ENCODE results near the gene RAD51B.

DNA sequence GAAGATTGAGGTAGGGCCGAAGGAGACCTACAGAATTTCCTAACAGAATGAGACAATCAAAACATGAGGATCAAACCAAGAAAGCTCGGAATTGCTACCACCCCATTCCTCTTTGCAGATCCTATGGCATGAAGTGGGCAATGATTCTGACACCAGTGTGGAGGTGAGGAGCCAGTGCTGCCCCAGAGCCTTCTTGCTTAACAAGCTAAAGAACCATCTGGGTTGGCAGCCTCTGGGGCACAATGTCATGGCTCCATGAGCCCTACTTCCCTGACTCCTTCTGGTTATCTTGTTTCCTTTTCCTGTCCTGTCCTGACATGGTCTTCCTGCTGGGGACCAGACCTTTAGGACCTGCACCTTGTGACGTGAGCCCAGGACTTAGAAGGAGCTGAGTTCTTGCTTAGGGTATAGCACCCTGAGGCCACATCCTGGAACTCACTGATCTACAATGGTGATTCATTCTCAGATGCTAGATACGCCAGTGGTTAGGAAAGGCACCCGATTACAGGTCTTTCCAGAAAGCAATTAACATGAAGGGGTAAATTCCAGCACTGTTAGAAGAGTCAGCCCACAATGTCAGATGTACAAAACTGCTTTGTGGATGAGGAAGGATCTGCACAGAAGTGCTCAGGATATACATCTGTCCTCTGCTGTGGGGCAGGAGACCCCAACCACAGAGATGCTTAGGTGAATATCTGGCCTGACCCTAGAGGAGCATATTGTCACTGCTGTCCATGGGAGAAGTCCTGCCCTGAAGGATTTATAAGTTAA, 649.0 kb downstream of the RAD51B start:
- TF ChIP-seq, protein P1, sequence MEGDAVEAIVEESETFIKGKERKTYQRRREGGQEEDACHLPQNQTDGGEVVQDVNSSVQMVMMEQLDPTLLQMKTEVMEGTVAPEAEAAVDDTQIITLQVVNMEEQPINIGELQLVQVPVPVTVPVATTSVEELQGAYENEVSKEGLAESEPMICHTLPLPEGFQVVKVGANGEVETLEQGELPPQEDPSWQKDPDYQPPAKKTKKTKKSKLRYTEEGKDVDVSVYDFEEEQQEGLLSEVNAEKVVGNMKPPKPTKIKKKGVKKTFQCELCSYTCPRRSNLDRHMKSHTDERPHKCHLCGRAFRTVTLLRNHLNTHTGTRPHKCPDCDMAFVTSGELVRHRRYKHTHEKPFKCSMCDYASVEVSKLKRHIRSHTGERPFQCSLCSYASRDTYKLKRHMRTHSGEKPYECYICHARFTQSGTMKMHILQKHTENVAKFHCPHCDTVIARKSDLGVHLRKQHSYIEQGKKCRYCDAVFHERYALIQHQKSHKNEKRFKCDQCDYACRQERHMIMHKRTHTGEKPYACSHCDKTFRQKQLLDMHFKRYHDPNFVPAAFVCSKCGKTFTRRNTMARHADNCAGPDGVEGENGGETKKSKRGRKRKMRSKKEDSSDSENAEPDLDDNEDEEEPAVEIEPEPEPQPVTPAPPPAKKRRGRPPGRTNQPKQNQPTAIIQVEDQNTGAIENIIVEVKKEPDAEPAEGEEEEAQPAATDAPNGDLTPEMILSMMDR (IDR thresholded peaks at IDR 0.05; ENCODE audit: insufficient read depth, low read length) = no peak
- TF ChIP-seq POLR2AphosphoS5 (IDR thresholded peaks at IDR 0.05; ENCODE audit: low read depth) = no peak
- TF ChIP-seq, protein P2, sequence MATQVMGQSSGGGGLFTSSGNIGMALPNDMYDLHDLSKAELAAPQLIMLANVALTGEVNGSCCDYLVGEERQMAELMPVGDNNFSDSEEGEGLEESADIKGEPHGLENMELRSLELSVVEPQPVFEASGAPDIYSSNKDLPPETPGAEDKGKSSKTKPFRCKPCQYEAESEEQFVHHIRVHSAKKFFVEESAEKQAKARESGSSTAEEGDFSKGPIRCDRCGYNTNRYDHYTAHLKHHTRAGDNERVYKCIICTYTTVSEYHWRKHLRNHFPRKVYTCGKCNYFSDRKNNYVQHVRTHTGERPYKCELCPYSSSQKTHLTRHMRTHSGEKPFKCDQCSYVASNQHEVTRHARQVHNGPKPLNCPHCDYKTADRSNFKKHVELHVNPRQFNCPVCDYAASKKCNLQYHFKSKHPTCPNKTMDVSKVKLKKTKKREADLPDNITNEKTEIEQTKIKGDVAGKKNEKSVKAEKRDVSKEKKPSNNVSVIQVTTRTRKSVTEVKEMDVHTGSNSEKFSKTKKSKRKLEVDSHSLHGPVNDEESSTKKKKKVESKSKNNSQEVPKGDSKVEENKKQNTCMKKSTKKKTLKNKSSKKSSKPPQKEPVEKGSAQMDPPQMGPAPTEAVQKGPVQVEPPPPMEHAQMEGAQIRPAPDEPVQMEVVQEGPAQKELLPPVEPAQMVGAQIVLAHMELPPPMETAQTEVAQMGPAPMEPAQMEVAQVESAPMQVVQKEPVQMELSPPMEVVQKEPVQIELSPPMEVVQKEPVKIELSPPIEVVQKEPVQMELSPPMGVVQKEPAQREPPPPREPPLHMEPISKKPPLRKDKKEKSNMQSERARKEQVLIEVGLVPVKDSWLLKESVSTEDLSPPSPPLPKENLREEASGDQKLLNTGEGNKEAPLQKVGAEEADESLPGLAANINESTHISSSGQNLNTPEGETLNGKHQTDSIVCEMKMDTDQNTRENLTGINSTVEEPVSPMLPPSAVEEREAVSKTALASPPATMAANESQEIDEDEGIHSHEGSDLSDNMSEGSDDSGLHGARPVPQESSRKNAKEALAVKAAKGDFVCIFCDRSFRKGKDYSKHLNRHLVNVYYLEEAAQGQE (IDR thresholded peaks at IDR 0.05; ENCODE audit: insufficient replicate concordance, low read depth) = no peak

All from HL-60 (cell line).